ENCODE measurements around the gene BASP1.
"Not testable (repeated sequence)": the region's sequence is repeated elsewhere in the genome, so short reads cannot be mapped to it uniquely, and the experiment has no call there.

The BASP1 gene

GRCh38 chr5:17257705-17258273 lies 40.4 kb downstream of the BASP1 start:
- no peak for DNase-seq

GRCh38 chr5:17258431-17258830 lies 41.0 kb downstream of the BASP1 start:
- no peak for DNase-seq

- DNase-seq = not testable (repeated sequence)
Measured at GRCh38 chr5:17259012-17259411, 41.6 kb downstream of the BASP1 start.

GRCh38 chr5:17259630-17260257 lies 42.3 kb downstream of the BASP1 start:
- DNase-seq = no peak

- DNase-seq = no peak
Measured at GRCh38 chr5:17260549-17260948, 43.1 kb downstream of the BASP1 start.

- DNase-seq = no peak
Measured at GRCh38 chr5:17261075-17261474, 43.6 kb downstream of the BASP1 start.

GRCh38 chr5:17265041-17265440 lies 47.6 kb downstream of the BASP1 start:
- DNase-seq = no peak

- peak; percentile 65 for DNase-seq
Measured at GRCh38 chr5:17267106-17267505, 49.7 kb downstream of the BASP1 start.

GRCh38 chr5:17269201-17269600 lies 51.8 kb downstream of the BASP1 start:
- DNase-seq = no peak

GRCh38 chr5:17272111-17272510 lies 54.7 kb downstream of the BASP1 start:
- DNase-seq = no peak

GRCh38 chr5:17275289-17276158 lies 58.1 kb downstream of the BASP1 start:
- DNase-seq = no peak

- DNase-seq = no peak
Measured at GRCh38 chr5:17276445-17276844, 59.0 kb downstream of the BASP1 start.

- no peak for DNase-seq
Measured at GRCh38 chr5:17277907-17278306, 60.5 kb downstream of the BASP1 start.

- DNase-seq = no peak
Measured at GRCh38 chr5:17278931-17279330, 61.5 kb downstream of the BASP1 start.

GRCh38 chr5:17279487-17279886 lies 62.1 kb downstream of the BASP1 start:
- no peak for DNase-seq

- DNase-seq = peak; percentile 66
Measured at GRCh38 chr5:17282283-17283120, 65.1 kb downstream of the BASP1 start.

GRCh38 chr5:17283121-17283415 lies 65.6 kb downstream of the BASP1 start:
- DNase-seq = no peak

- no peak for DNase-seq
Measured at GRCh38 chr5:17287501-17288155, 70.2 kb downstream of the BASP1 start.

GRCh38 chr5:17288570-17288969 lies 71.1 kb downstream of the BASP1 start:
- DNase-seq = no peak

- DNase-seq = no peak
Measured at GRCh38 chr5:17289681-17290539, 72.5 kb downstream of the BASP1 start.

- DNase-seq = no peak
Measured at GRCh38 chr5:17290540-17290974, 73.1 kb downstream of the BASP1 start.
